Stimulated activated CD4-positive, alpha-beta T cell treated with anti-CD3 and anti-CD28 coated beads, Interleukin-4, amount 100 ng/mL, for 24 hours (primary cell): ENCODE data around the gene KLHL12.
A peak's percentile ranks its signal among the peaks of the same experiment; 100 is the strongest.

ENCODE experiments used
- DNase-seq: peaks from one replicate; pipeline ENCODE4 v3.0.0-alpha.2; 2020

Gene KLHL12

DNA sequence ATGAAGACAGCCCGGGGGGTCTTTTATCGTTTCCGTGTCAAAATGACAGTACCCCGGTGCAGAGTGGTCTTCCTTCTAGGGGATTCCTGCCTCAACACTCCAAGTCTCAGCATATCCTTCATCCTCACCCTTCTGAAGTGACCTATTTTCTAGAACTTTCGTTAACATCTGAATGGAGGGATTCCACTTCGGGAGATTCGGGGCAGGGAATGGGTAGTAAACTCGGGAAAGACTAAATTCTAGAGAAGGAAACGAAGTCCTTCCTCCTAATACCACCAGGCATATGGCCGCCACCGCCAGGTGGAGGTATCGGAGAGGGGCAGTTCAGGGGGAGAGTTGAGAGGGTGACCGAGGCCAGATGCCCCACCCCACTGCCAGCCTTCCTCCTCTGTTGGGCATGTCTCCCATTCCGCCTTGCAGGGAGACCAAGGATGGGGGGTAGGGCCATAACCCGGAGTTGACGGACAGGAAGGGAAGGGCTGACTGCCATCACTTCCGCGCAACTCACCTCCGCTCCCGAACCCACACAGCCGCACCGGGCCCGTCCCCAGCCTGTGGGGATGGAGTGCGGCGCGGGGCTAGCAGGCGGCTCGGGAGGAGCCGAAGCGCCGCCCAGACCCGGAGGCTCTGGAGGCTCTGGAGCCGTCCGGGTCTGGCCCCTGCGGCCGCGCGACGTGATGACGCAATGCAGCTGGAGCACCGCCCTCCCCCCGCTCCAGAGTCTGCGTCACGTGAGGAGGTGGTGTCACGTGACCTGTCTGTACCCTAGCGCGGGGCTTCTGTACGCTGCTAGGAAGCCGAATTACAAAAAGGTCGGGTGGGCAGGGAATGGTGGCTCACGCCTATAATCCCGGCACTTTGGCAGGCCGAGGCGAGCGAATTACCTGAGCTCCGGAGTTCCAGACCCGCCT lies at the start of gene KLHL12:
Gene KLHL12, minus strand, starts transcription at position 654 of the 911 bp plus-strand sequence. CDS start 2,072 bp downstream, outside the sequence.
- DNase-seq: peak; percentile 95

DNA sequence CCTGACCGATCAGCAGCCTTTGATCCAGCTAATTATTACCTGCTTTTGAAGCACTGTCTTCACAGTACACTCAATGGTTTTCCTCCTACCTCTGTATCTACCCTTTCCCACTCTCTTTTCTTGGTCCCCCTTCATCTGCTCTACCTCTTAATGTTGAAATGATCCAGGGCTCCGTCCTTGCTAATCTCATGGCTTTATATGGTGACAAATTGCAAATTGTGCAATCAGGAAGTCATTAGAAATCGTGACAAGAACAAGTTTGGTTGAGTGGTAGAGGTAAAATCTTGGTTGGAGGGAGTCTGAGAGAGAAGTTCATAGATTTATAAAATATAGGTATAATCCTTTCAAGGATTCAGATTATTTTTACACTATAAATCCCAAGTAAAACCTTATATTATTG lies 49.6 kb upstream of the KLHL12 start:
- no peak for DNase-seq

DNA sequence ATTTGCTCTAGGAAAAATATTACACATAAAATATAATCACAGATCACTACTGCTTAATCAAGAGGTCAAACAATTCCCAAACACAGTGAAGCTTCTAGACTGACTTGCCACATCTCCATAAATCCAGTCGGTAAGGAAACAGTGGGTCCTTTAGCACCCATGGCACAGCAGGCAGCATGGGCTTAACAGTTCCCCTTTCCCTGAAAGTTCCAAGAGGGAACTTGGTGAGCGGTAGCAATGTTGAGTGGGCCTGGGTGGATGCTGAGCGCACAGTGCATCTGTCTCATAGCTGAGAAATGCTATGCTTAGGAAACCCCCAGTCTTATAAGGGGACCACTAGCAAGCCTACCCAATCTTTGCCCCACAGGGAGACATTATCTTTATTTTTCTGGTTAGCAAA lies 47.8 kb upstream of the KLHL12 start:
- no peak for DNase-seq

DNA sequence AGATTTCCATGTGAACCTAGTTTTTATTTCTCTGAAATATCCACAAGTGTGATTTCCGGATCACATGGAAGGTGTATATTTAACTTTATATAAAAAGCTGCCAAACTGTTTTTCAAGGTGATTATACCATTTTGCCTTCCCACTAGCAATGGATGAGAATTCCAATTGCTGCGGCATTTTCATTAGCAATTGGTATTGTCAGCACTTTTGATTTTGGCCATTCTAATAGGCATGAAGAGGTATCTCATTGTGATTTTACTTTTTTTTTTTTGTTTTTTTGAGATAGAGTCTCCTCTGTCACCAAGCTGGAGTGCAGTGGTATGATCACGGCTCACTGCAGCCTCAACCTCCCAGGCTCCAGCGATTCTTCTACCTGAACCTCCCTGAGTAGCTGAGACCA lies 45.0 kb upstream of the KLHL12 start:
- no peak for DNase-seq

DNA sequence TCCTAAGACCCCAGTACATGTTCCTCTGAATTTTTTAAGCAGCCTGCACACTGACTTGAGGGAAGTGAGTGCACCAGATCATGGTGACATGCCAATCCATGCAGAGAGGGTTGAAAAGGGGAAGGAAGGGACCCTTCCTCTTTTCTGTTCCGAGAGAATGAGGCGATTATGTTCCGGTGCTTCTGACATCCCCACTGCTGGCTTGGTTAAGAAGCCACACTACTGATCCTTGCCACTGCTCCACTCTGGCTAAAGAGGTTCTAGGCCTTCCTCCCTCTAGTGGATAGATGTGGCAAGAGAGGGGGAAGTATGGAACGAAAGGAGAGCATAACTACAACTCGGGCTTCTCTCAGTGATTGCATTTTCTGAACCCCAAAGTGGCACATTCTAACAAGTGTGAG lies 41.9 kb upstream of the KLHL12 start:
- DNase-seq: peak; percentile 27

DNA sequence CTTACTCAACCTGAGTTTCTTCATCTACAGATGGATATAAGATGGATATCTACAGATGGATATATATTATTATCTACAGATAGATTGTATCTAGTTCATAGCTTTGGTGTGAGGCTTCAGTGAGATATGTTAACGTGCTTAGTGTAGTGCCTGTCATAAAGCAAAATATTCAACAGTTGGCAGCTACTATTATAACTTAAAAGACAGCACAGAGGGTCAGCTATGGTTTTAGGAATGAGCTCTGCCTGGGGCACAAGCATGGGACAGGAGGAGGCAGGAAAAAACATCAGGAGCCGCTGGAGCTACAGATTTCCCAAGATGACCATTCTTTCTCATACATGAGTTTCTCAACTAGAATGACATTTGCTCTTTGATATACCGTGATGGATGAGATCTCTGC lies 41.3 kb upstream of the KLHL12 start:
- DNase-seq: no peak

DNA sequence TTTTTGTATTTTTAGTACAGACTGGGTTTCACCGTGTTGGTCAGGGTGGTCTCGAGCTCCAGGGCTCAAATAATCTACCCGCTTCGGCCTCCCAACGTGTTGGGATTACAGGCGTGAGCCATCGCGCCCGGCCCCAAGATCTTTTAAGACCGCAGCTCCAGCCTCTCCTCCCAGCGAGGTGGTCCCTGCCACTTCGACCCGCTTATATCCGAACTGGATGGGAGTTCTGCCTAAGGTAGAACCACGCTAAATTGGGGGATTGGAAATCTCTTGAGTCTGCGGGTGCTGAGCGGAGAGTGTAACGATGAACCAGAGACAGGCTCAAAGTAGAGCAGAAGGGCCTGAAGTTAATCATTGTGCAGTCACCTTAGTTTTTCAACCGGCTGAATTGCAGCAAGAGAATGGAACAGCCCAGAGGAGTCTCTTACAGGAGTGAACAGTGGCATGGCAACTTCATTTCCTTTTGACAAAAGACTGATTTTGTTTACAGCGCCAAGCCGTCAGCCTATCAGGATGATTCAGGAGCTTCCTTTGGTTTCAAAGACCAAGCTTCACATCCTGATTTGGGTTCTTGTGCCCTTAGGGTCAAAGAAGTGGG lies 40.7 kb upstream of the KLHL12 start:
- DNase-seq: no peak

DNA sequence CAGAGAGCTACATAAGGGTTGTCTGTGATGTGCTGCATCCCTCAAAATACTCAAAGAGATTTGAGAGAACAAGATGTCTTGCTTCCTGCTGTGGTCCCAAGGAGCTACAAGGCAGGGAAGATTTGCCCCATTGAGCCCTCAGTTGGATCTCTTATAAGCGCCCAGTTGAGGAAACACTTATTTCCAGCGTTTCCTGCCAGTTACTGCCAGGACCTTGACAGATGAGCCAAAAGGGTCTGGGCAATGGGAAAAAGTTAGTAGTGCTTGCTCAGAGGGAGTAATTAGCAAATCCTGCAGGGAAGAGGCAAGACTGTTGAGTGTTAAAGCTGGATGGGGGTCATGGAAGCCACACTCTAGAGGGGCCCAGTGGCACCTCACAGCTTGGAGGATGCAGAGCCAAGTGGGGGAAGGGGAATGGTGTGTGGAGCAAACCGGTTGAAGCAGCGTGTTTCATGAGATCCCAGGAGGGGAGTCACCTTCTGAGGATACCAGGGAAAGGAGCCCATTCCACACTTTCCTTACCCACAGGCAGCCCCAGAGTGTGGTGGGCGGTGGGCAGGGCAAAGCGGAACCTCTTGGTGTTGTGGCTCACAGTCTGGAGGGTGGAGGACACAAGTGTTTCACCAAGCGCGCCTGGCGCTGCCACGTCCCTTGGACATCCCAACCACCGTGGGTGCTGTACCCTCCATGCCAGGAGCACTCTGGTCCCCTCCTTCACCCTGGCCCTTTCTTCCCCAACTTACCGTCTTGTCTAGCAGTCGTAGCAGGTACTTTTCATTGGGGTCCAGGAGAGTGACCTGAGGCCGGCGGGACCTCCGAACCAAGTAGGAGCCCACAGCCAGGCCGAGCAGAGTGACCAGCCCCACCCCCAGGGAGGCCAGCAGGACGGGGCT lies 39.2 kb upstream of the KLHL12 start:
- no peak for DNase-seq

DNA sequence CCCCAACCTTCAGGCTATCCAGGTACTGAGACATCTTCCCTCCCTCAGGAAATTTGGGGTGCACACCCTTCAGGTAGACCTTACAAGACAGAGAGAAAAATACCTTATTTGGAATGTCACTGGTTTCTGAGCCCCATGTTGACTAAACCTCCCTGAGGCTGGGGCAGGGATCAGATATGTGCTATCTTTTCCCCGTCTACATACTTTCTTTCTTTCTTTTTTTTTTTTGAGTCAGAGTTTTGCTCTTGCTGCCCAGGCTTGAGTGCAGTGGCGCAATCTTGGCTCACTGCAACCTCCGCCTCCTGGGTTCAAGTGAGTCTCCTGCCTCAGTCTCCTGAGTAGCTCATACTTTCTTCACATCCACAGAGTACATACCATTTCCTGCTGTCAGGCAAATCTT lies 38.4 kb upstream of the KLHL12 start:
- no peak for DNase-seq

DNA sequence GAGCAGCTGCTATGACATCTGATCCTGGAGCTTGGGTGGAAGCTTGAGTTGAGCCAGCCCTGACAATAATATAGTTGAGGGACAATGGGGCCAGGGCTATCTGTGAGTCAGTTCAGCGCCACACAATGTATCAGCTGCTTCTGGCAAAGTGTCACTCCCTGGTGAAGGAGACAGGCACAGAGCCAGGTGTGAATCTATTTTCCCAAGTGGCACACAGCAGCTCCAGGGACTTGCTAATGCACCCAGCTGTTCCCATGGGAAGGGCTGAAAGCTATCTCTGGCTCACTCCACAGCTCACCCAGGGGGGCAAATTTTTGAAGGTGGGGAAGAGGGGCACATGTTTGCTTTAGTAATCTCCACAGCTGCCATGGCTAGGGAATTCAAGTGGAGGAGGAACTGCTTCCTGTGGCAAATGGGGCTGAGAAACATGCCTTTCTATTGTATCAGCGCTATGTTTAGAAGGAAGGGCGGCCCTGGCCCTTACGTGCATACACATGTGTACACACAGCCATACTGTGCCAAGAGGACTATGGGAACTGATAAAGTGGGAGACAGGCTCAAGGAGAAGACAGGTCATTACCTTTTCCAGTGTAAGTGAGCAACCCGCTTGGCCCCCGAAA lies 37.9 kb upstream of the KLHL12 start:
- no peak for DNase-seq

DNA sequence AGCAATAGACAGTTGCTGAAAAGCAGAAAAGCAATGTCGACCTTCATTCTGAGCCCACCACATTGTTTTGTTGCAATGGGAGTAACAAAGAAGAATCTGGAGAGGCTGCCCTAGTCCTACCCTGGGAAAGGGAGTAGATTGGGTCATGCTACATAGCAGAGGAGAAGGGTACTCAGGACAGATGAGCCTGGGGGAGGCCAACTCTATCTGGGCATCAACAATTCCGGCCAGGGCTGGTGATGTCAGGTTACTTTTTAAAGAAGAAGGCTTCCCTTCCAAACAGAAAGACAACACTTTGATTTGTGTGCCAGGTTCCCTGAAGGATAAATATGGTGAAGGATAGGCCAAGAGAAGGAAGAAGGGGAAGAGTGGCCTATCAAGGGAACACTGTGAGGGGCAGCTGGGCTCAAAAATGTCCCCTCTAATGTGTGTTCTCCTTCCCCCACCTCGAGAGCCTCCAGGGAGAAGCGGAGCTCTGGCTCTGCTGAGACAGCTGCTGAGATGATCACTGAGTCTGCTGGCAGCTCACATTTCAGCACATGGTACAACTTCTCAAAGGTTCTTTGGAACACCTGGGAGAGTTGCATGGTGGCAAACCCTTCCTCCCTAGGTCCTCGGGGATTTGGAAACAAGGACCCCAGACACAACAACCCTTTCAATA lies 34.3 kb upstream of the KLHL12 start:
- no peak for DNase-seq

DNA sequence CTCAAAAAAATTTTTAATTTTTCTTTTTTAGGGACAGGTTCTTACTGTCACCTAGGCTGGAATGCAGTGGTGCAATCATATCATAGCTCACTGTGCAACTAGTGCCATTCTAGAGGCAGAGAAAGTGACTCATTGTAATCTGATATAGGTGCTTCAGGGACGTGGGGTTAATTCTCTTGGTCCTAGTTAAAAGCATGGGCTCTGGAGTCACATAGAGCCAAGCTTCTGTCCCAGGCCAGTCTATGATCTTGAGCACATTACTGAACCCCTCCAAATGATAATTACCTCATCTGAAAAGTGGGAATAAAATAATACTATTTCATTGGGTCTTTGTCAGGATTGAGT lies 32.2 kb upstream of the KLHL12 start:
- no peak for DNase-seq

DNA sequence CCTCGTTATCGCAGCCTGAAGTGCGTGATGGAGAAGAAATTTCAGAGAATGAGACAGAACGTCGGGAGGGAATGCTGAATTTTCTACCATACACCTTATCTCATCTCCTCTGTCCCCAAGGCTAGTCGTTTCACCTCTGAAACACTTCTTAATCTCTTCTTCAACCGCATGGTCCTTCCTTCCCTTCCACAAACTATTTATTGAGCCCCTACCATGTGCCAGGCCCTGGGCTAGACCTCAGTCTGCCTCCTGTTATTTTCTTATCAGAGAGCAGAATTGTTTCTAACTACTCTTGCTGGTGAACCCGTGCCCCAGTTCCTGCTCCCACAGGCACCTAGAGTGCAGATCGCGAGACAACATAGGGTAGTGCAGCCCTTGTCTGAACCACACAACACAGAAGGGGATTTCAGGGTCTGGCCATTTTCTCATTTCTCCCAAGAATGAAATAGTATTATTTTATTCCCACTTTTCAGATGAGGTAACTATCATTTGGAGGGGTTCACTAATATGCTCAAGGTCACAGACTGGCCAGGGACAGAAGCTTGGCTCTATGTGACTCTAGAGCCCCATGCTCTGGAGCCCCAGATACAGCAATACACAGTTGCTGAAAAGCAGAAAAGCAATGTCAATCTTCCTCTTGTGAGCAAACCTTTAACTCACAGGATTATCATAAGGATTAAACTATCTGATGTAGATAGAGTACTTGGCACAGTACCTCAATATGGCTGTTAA lies 31.7 kb upstream of the KLHL12 start:
- no peak for DNase-seq

DNA sequence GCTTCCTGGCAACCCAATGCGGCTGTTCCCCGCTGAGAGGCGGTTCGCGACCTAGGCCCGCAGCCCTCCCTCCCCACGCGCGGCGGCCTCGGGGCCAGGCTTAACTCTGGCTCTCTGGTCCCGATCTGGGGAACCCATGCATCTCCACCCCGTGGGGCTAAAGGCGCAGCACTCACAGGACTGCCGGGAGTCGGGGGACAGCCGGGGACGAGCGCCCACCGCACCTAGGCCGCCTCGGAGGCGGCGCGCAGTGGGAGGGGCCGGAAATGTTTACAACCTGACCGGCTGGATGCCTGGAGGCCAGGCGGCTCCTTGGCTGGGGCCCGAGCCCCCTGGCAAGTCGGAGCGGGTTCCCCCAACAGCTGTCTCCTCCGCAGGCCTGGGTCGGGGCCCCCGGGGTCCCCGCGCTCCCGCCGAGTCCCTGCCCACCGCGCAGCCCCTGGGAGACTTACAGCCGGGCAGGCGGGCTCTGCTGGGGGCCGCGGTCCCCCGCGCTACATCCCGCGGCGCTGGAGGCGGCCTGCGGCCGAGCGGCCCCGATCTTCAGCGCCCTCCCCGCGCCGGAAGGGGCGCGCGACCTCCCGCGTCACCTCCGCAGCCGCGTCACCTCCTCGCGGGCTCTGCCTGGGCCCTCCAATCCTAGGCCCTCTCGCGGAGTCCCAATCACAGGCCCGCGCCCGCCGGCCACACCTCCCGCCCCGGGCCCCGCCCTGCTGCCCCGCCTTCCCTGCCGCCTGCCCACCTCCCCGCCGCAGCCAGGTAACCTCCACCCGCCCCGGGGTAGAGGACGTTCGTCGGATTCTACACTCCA lies 30.9 kb upstream of the KLHL12 start, which contains the start of gene ADIPOR1:
Gene ADIPOR1, minus strand, starts transcription at position 580 of the 811 bp plus-strand sequence. CDS start 7,242 bp downstream, outside the sequence.
- peak; percentile 91 for DNase-seq

DNA sequence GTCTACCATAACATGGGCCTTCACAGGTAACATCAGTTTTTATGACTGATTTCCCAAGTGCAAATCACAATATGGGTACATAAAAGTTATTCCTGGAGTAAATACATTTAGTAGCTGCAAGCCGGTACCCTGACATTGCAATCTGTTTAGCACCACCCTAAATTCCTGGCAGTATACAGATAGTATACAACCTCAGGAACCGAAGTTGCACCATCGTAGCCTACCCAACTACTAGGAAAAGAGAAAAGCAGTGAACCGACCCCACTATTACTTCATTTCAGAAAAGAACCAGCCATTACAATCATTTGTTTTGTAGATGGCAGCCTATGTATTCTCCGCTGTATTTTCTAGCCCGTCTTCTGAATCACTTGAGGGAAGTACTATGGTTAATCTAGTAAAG lies 29.9 kb upstream of the KLHL12 start:
- no peak for DNase-seq

DNA sequence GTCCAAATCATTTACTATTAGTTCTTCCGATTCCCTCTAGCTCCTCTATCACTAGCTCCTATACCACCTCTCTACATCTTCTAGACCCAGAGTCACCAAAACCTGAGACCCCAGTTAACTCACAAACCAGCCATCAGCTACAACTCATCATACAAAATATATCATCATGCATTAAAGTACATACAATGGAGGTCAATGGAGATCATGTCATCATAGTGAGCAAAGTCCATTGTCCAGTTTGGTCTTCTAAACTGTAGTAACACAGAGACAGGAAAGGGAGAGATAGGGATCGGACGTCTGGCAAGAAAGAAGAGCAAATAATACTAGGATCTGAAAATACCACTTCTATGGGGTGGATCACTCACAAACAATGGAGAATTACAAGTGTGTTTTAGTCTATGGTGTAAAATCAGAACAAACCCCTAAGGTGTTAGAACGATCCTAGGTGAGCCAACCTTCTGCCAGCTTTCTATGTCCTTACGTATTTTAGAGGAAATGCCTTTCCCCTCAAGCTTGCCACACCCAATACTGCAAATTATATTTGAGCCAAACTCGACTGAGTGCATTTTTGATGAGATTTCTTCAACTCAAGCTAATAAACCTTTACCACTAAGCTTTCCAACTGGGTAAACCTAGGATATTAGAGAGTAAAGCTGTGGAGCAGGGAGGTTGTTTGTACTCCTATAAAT lies 27.2 kb upstream of the KLHL12 start:
- DNase-seq: no peak

DNA sequence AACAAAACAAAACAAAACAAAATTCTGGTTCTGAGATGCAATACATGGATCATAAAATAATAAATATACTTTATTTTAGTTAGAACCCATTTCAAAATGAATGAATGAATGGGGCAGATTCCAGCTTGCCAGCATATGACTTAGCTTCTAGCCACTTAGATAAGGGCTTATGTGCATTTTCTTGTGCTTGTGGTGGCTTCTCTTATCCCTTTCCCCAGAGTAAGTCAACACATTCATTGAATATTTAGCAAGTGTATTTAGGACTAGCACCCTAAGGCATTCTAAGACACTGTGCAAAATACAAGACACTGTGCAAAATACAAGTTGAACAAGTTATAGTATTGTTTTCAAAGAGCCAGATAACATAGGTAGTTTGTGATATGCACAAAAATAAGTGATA lies 26.4 kb upstream of the KLHL12 start:
- DNase-seq: no peak

DNA sequence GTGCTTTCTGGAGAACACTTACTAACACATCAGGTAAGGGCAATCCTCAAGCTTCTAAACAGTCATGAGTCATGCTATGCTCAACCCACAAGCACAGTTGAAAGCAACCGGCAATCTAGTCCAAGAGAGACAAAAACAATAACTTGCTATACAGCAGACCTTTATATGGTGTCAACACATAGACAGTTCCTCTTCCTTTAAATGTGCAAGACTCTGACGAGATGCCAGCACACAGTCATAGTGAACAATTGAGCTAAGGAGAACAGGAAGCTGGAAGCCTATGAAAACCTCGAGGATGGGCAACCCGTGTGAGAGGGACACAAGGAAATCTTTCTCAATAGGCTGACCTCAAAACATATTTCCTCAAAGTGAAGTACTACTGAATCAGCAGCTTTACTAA lies 25.8 kb upstream of the KLHL12 start:
- no peak for DNase-seq

DNA sequence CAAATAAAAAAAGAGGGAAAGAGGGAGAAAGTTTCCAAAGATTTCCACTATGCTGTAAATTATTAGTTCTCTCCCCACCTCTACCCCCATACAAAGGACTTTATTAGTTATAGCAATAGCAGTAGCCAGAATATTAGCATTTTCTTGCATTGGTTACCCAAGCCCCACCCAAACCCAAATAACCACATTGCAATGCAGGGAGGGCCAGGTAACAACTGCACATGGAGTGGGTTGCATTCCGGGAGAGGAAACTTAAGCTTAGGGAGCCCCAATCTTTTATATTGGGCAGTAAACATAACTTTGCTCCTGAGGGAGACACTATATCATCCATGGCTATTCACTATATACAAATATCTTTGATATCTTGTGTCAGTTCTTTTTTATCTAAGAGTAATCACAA lies 25.1 kb upstream of the KLHL12 start:
- DNase-seq: no peak

DNA sequence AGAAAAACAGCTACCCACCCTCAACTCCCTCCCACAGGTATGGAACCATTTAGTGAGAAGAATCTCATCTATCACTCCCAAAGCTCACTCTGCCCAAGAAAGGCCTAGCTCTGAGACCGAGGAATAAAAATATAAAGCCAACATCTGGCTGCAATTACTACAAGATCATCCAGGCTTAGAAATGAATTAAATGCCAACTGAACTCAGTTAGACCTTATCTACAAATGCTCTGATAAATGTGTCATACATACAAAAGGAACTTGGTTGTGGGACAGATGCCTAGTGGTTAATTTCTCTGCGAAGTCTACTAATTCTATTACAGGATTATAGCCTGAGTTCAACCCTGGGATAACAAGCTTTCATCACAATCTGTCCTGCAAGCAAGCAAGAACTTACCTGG lies 24.4 kb upstream of the KLHL12 start:
- no peak for DNase-seq
